ENCODE measurements around the gene HRH1. TPM values are rescaled to one million over a fixed set of nuclear protein-coding genes. Genes with fewer than 3 reads are reported as not detected.

HRH1 gene
- total RNA-seq, 1 experiment from 2014 or later = 4.6 TPM

- Histone ChIP-seq H3K4me3 (ENCODE audit: low read depth in 2 of 2, low read length in 2 of 2) (no peak overlapping the region), H3K9me3 (ENCODE audit: control insufficient read depth, insufficient read depth, low read depth, low read length) (no peaks in the 10 kb centered on the region), H3K4me1 (ENCODE audit: control insufficient read depth, insufficient read depth, low read length) (no peaks in the 10 kb centered on the region), H3K36me3 (ENCODE audit: control insufficient read depth, insufficient read depth, low read length) (no peaks in the 10 kb centered on the region), H3K27ac (ENCODE audit: low read length) (no peak overlapping the region), H3K27me3 (ENCODE audit: control insufficient read depth, insufficient read depth, low read length) (no peaks in the 10 kb centered on the region)
- POLR2A ChIA-PET = no interaction called here
- intact Hi-C loops (cut with micrococcal nuclease; ENCODE audit: unreplicated experiment) = no loop called here
- no TSS peak for BruUV-seq (replicated peaks)
- CTCF ChIA-PET = no interaction called here
- TF ChIP-seq TCF7L2 (IDR thresholded peaks at IDR 0.05; ENCODE audit: low read depth, low read length) = no peak
- no peak for TF ChIP-seq SIN3A (IDR thresholded peaks at IDR 0.05; ENCODE audit: borderline replicate concordance, insufficient read depth, low read depth, low read length)
- TF ChIP-seq, protein P1, sequence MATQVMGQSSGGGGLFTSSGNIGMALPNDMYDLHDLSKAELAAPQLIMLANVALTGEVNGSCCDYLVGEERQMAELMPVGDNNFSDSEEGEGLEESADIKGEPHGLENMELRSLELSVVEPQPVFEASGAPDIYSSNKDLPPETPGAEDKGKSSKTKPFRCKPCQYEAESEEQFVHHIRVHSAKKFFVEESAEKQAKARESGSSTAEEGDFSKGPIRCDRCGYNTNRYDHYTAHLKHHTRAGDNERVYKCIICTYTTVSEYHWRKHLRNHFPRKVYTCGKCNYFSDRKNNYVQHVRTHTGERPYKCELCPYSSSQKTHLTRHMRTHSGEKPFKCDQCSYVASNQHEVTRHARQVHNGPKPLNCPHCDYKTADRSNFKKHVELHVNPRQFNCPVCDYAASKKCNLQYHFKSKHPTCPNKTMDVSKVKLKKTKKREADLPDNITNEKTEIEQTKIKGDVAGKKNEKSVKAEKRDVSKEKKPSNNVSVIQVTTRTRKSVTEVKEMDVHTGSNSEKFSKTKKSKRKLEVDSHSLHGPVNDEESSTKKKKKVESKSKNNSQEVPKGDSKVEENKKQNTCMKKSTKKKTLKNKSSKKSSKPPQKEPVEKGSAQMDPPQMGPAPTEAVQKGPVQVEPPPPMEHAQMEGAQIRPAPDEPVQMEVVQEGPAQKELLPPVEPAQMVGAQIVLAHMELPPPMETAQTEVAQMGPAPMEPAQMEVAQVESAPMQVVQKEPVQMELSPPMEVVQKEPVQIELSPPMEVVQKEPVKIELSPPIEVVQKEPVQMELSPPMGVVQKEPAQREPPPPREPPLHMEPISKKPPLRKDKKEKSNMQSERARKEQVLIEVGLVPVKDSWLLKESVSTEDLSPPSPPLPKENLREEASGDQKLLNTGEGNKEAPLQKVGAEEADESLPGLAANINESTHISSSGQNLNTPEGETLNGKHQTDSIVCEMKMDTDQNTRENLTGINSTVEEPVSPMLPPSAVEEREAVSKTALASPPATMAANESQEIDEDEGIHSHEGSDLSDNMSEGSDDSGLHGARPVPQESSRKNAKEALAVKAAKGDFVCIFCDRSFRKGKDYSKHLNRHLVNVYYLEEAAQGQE (IDR thresholded peaks at IDR 0.05; ENCODE audit: insufficient read depth in 1 of 2, low read depth in 2 of 2, low read length in 1 of 2) = no peak
- no peak for TF ChIP-seq POLR2AphosphoS5 (IDR thresholded peaks at IDR 0.05; ENCODE audit: low read depth, low read length)
- TF ChIP-seq, protein P2, sequence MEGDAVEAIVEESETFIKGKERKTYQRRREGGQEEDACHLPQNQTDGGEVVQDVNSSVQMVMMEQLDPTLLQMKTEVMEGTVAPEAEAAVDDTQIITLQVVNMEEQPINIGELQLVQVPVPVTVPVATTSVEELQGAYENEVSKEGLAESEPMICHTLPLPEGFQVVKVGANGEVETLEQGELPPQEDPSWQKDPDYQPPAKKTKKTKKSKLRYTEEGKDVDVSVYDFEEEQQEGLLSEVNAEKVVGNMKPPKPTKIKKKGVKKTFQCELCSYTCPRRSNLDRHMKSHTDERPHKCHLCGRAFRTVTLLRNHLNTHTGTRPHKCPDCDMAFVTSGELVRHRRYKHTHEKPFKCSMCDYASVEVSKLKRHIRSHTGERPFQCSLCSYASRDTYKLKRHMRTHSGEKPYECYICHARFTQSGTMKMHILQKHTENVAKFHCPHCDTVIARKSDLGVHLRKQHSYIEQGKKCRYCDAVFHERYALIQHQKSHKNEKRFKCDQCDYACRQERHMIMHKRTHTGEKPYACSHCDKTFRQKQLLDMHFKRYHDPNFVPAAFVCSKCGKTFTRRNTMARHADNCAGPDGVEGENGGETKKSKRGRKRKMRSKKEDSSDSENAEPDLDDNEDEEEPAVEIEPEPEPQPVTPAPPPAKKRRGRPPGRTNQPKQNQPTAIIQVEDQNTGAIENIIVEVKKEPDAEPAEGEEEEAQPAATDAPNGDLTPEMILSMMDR (IDR thresholded peaks at IDR 0.05) = no peak
- DNase-seq (ENCODE audit: low read depth, low spot score) (no peak), ATAC-seq (no peak)
- in situ Hi-C loops (cut with HindIII; ENCODE audit: low pct_unique_long_range_greater_than_20kb, low sequenced_read_pairs) = no loop called here
These were observed 36.1 kb upstream of the HRH1 start for GRCh38 chr3:11118181-11118682.

DNA sequence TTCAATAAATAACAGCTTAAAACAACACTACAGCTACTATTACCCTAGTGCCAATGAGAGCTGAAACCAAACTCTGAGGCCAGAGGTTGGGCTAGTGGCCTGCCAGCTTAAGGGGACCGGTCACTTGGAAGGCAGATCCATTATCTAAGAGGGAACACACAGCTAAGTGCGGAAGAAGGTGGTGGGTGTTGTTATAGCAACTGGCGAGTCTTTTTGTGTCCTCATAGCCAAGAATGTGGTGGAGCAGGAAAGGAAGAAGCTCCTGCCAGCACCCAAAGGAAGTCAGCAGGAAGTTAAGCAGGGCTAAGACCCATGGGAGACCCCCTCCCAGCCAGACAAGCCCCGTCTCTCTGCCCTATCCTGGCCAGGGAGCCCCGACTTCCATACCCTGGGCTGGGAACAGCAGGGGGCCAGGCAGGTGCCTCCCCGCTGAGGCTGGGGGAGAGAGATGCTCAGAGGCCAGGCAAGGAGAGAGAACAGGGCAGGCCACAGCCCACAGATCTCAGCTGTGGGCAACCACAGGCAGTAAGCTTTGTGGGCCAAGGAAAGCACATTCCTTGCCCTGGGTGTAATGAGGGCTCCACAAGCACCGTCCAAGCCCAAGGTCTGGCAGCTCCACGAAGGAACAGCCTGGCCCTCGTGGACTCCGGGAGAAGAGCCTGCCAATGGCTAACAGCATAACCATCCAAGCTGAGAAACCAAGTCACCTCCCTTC lies 34.0 kb upstream of the HRH1 start:
- DNase-seq (ENCODE audit: low read depth, low spot score) (no peak), ATAC-seq (0 out of 2 replicates have a peak, but pooled peaks have one; percentile 45)
- Histone ChIP-seq H3K4me1 (ENCODE audit: control insufficient read depth, insufficient read depth, low read length) (no peaks in the 10 kb centered on the region), H3K27ac (ENCODE audit: low read length) (no peak overlapping the region), H3K9me3 (ENCODE audit: control insufficient read depth, insufficient read depth, low read depth, low read length) (no peaks in the 10 kb centered on the region), H3K36me3 (ENCODE audit: control insufficient read depth, insufficient read depth, low read length) (no peaks in the 10 kb centered on the region), H3K4me3 (ENCODE audit: low read depth in 2 of 2, low read length in 2 of 2) (no peak overlapping the region), H3K27me3 (ENCODE audit: control insufficient read depth, insufficient read depth, low read length) (no peaks in the 10 kb centered on the region)
- ChIA-PET POLR2A (no interaction called here), CTCF (no interaction called here)
- intact Hi-C loops (cut with micrococcal nuclease; ENCODE audit: unreplicated experiment) (no loop called here), in situ Hi-C loops (cut with HindIII; ENCODE audit: low pct_unique_long_range_greater_than_20kb, low sequenced_read_pairs) (no loop called here)
- no peak for TF ChIP-seq TCF7L2 (IDR thresholded peaks at IDR 0.05; ENCODE audit: low read depth, low read length)
- BruUV-seq (replicated peaks) = no TSS peak

DNA sequence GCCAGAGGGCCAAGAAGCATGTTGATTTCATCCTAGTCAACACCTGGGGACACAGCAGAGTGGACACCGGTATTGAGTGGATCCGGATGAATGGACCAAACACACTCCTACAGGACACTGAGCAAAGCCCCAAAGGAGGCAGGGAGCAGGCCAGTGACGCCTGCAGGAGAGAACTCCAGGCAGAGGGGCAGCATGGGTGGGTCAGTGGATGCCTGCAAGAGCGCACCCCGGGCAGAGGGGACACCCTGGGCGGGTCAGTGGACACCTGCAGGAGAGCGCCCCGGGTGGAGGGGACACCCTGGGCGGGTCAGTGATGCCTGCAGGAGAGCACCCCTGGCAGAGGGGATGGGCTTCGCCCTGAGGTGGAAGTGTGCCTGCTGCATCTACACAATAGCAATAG lies 27.6 kb upstream of the HRH1 start:
- DNase-seq (ENCODE audit: low read depth, low spot score) (no peak), ATAC-seq (no peak)
- no peak overlapping the region for H3K27ac ChIP-seq (ENCODE audit: low read length)
- TF ChIP-seq, protein P1 (IDR thresholded peaks at IDR 0.05; ENCODE audit: insufficient read depth in 1 of 2, low read depth in 2 of 2, low read length in 1 of 2) = no peak
- TF ChIP-seq POLR2AphosphoS5 (IDR thresholded peaks at IDR 0.05; ENCODE audit: low read depth, low read length) (no peak), SIN3A (IDR thresholded peaks at IDR 0.05; ENCODE audit: borderline replicate concordance, insufficient read depth, low read depth, low read length) (no peak)
- TF ChIP-seq, protein P2 (IDR thresholded peaks at IDR 0.05) = no peak
- no peaks in the 10 kb centered on the region for H3K36me3 ChIP-seq (ENCODE audit: control insufficient read depth, insufficient read depth, low read length)
- no peaks in the 10 kb centered on the region for H3K27me3 ChIP-seq (ENCODE audit: control insufficient read depth, insufficient read depth, low read length)
- no peak overlapping the region for H3K4me3 ChIP-seq (ENCODE audit: low read depth in 2 of 2, low read length in 2 of 2)
- no peaks in the 10 kb centered on the region for H3K9me3 ChIP-seq (ENCODE audit: control insufficient read depth, insufficient read depth, low read depth, low read length)
- in situ Hi-C loops (cut with HindIII; ENCODE audit: low pct_unique_long_range_greater_than_20kb, low sequenced_read_pairs) = no loop called here
- no TSS peak for BruUV-seq (replicated peaks)
- ChIA-PET POLR2A (no interaction called here), CTCF (no interaction called here)
- no peaks in the 10 kb centered on the region for H3K4me1 ChIP-seq (ENCODE audit: control insufficient read depth, insufficient read depth, low read length)
- intact Hi-C loops (cut with micrococcal nuclease; ENCODE audit: unreplicated experiment) = no loop called here

All from Panc1 (cell line).